ENCODE data around the gene ARHGDIA. TPM values are rescaled to one million over a fixed set of nuclear protein-coding genes. Genes with fewer than 3 reads are reported as not detected.

Gene ARHGDIA
- total RNA-seq, 1 donor from 2014 or later, result 387 TPM

Other genes starting within 250 kb of the ARHGDIA start
- gene NPLOC4, start 234.2 kb downstream of the ARHGDIA start, total RNA-seq, result 82.3 TPM
- 0.85 TPM for gene TSPAN10, start 234.1 kb downstream of the ARHGDIA start, total RNA-seq
- gene PDE6G, start 214.8 kb downstream of the ARHGDIA start, total RNA-seq, result not detected
- gene OXLD1, start 204.7 kb downstream of the ARHGDIA start, total RNA-seq, result 17.9 TPM
- 10.2 TPM for gene CCDC137, start 204.6 kb downstream of the ARHGDIA start, total RNA-seq
- gene ARL16, start 187.5 kb downstream of the ARHGDIA start, total RNA-seq, result 31.8 TPM
- 79.8 TPM for gene HGS, start 187.3 kb downstream of the ARHGDIA start, total RNA-seq
- 23.6 TPM for gene MRPL12, start 168.0 kb downstream of the ARHGDIA start, total RNA-seq
- gene SLC25A10, start 159.1 kb downstream of the ARHGDIA start, total RNA-seq, result 23.0 TPM
- 7.8 TPM for gene GCGR, start 67.2 kb downstream of the ARHGDIA start, total RNA-seq
- 91.5 TPM for gene MCRIP1, start 38.0 kb downstream of the ARHGDIA start, total RNA-seq
- gene PPP1R27, start 36.3 kb downstream of the ARHGDIA start, total RNA-seq, result not detected
- 248 TPM for gene P4HB, start 10.8 kb downstream of the ARHGDIA start, total RNA-seq
- 45.9 TPM for gene ALYREF, start 20.2 kb upstream of the ARHGDIA start, total RNA-seq
- gene ANAPC11, start 20.4 kb upstream of the ARHGDIA start, total RNA-seq, result 58.2 TPM
- 0.80 TPM for gene NPB, start 30.9 kb upstream of the ARHGDIA start, total RNA-seq
- 34.1 TPM for gene PCYT2, start 40.1 kb upstream of the ARHGDIA start, total RNA-seq
- gene SIRT7, start 46.8 kb upstream of the ARHGDIA start, total RNA-seq, result 17.7 TPM
- gene MAFG, start 56.4 kb upstream of the ARHGDIA start, total RNA-seq, result 27.8 TPM
- 8.0 TPM for gene PYCR1, start 66.0 kb upstream of the ARHGDIA start, total RNA-seq
- gene MYADML2, start 75.9 kb upstream of the ARHGDIA start, total RNA-seq, result not detected
- gene NOTUM, start 89.8 kb upstream of the ARHGDIA start, total RNA-seq, result not detected
- 32.5 TPM for gene ASPSCR1, start 106.3 kb upstream of the ARHGDIA start, total RNA-seq
- gene CENPX, start 151.5 kb upstream of the ARHGDIA start, total RNA-seq, result 33.6 TPM
- 8.6 TPM for gene LRRC45, start 152.0 kb upstream of the ARHGDIA start, total RNA-seq
- 4.0 TPM for gene RAC3, start 160.3 kb upstream of the ARHGDIA start, total RNA-seq
- 80.0 TPM for gene DCXR, start 166.4 kb upstream of the ARHGDIA start, total RNA-seq
- gene RFNG, start 180.5 kb upstream of the ARHGDIA start, total RNA-seq, result 42.4 TPM
- 68.2 TPM for gene GPS1, start 180.6 kb upstream of the ARHGDIA start, total RNA-seq
- 57.1 TPM for gene DUS1L, start 194.5 kb upstream of the ARHGDIA start, total RNA-seq
- 280 TPM for gene FASN, start 226.9 kb upstream of the ARHGDIA start, total RNA-seq

Data from sciatic nerve (tissue), 1 donor.